ENCODE results near the gene NINJ2. TPM values are rescaled to one million over a fixed set of nuclear protein-coding genes. Genes with fewer than 3 reads are reported as not detected.
"Not testable (repeated sequence)": the region's sequence is repeated elsewhere in the genome, so short reads cannot be mapped to it uniquely, and the experiment has no call there.

Gene NINJ2, protein sequence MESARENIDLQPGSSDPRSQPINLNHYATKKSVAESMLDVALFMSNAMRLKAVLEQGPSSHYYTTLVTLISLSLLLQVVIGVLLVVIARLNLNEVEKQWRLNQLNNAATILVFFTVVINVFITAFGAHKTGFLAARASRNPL
- total RNA-seq (2014; rRNA removed; shearing (Covaris generic)): not detected in 2 replicates

GRCh38 chr12:663293-663871 lies at the start of gene NINJ2:
Gene NINJ2, minus strand, starts transcription at chr12:663445. Its CDS starts 85 bp downstream, at chr12:663360.
- Histone ChIP-seq H3K36me3 (no peaks in the 10 kb centered on the region), H3K4me1 (replicated peaks) (no peaks in the 10 kb centered on the region; the same call in 1 of the 2 replicates), H3K4me3 (no peak within 1 kb of the TSS), H3K27me3 (replicated peaks) (0 out of 2 replicates have a peak, but pooled peaks cover 3% of the 10 kb centered on the region), H3K27ac (no peak within 1 kb of the TSS), H3K9me3 (replicated peaks) (no peaks in the 10 kb centered on the region)
- DNase-seq (ENCODE audit: low read depth in 1 of 2, low spot score in 2 of 2): no peak

GRCh38 chr12:712172-712863 lies 49.1 kb upstream of the NINJ2 start:
- no peak overlapping the region for H3K27ac ChIP-seq
- H3K27me3 ChIP-seq (replicated peaks): no peaks in the 10 kb centered on the region
- no peaks in the 10 kb centered on the region for H3K36me3 ChIP-seq
- H3K4me1 ChIP-seq (replicated peaks): no peaks in the 10 kb centered on the region
- no peak overlapping the region for H3K4me3 ChIP-seq
- no peak for DNase-seq (ENCODE audit: low read depth in 1 of 2, low spot score in 2 of 2)
- H3K9me3 ChIP-seq (replicated peaks): no peaks in the 10 kb centered on the region

GRCh38 chr12:709455-710020 lies 46.3 kb upstream of the NINJ2 start:
- no peak for DNase-seq (ENCODE audit: low read depth in 1 of 2, low spot score in 2 of 2)
- Histone ChIP-seq H3K27me3 (replicated peaks) (peaks cover 2% of the 10 kb centered on the region; the same call in 1 of the 2 replicates), H3K4me1 (replicated peaks) (no peaks in the 10 kb centered on the region), H3K9me3 (replicated peaks) (no peaks in the 10 kb centered on the region), H3K36me3 (no peaks in the 10 kb centered on the region), H3K27ac (no peak overlapping the region), H3K4me3 (no peak overlapping the region)

DNA sequence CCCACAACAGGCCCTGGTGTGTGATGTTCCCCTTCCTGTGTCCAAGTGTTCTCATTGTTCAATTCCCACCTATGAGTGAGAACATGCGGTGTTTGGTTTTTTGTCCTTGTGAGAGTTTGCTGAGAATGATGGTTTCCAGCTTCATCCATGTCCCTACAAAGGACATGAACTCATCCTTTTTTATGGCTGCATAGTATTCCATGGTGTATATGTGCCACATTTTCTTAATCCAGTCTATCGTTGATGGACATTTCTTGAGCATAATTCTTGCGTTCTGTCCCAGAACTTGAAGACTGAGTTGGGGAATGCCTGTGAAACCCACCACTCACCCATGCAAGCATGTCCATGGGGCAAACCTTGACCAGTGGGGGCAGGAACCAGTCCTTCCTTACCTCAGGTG lies 44.8 kb upstream of the NINJ2 start:
- not testable (repeated sequence) for H3K27me3 ChIP-seq (replicated peaks); H3K4me3 ChIP-seq; H3K27ac ChIP-seq; H3K4me1 ChIP-seq (replicated peaks); H3K9me3 ChIP-seq (replicated peaks); H3K36me3 ChIP-seq; DNase-seq (ENCODE audit: low read depth in 1 of 2, low spot score in 2 of 2)

DNA sequence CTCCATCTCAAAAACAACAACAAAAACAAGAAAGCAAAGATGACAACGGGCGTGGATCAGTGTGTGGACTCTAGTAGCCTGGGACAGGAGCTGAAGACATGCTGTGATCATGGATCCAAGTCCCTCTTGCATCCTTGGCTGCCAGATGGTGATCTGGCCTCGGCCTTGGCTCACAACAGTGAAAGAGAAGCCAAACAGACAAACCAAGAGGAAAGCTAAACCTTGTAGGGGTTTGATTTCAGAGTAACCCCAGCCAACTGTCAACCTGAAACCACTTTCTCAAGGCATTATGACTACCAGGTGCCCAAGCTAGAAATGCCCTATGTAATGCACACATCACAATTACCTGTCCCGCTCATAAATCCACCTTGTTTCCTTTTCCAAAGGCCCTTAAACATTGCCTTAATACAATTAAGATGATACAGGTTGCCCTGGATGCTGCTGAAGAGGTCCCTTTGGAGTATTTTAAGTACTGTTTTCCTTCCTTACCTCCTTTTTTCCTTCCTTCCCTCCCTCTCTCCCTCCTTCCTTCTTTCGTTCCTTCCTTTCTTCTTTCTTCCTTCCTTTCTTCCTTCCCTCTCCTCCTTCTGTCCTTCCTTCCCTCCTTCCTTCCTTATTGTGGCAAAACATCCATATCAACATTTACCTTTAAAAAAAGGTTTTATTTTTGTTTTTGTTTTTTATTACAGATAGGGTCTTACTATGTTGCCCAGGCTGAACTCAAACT lies 41.4 kb upstream of the NINJ2 start:
- Histone ChIP-seq H3K27ac (no peak overlapping the region), H3K9me3 (replicated peaks) (no peaks in the 10 kb centered on the region), H3K4me3 (no peak overlapping the region), H3K27me3 (replicated peaks) (peaks cover 2% of the 10 kb centered on the region; the same call in 1 of the 2 replicates), H3K36me3 (no peaks in the 10 kb centered on the region), H3K4me1 (replicated peaks) (no peaks in the 10 kb centered on the region)
- DNase-seq (ENCODE audit: low read depth in 1 of 2, low spot score in 2 of 2): no peak

DNA sequence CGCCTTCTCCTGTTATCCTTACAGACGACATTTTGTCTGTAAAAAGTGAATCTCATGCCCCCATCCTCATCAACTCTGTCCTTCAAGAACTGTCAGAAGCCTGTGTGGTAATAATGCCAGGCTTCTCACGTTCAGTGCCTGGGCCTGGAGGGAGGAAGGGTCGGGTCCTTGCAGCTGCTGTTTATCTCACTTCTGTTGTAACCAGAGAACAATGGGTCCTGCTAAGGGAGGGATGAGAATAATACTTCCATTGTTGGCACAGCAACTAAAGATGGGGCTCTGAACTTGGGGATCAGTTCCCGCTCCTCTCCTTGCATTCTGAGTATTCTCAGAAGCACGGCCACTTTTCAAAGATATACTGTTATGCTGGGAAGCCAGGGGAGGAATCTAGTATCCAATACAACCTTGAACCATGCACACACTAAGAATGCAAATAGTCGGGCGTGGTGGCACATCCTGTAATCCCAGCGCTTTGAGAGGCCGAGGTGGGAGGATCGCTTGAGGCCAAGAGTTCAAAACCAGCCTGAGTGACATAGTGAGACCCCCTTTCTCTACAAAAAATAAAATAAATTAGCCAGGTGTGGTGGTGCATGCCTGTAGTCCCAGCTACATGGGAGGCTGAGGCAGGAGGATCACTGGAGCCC lies 38.8 kb upstream of the NINJ2 start:
- no peaks in the 10 kb centered on the region for H3K36me3 ChIP-seq
- H3K4me1 ChIP-seq (replicated peaks): no peaks in the 10 kb centered on the region
- H3K27ac ChIP-seq: no peak overlapping the region
- H3K4me3 ChIP-seq: no peak overlapping the region
- no peaks in the 10 kb centered on the region; the same call in 1 of the 2 replicates for H3K27me3 ChIP-seq (replicated peaks)
- peaks cover 10% of the 10 kb centered on the region for H3K9me3 ChIP-seq (replicated peaks)
- DNase-seq (ENCODE audit: low read depth in 1 of 2, low spot score in 2 of 2): no peak

DNA sequence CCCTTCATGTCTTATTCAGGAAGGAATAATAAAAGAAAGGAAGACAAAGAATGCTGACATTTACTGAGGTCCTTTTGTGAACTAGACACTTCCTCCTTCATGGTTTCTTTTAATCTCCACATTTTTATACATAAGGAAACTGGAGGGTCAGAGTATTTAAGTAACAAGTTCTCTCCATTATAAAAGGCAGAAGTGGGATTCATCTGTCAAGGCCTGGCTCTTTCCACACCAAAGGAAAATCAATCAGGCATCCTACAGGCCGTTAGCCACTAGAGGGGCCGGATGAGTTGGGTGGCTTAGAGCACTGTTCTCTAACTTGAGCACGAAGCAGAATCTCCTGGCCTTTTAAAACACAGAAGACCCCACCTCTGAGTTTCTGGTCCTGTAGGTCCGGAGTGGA lies 36.8 kb upstream of the NINJ2 start:
- H3K9me3 ChIP-seq (replicated peaks): peaks cover 10% of the 10 kb centered on the region
- DNase-seq (ENCODE audit: low read depth in 1 of 2, low spot score in 2 of 2): no peak
- no peak overlapping the region for H3K4me3 ChIP-seq
- no peaks in the 10 kb centered on the region for H3K36me3 ChIP-seq
- H3K4me1 ChIP-seq (replicated peaks): no peaks in the 10 kb centered on the region
- H3K27ac ChIP-seq: no peak overlapping the region
- no peaks in the 10 kb centered on the region for H3K27me3 ChIP-seq (replicated peaks)

DNA sequence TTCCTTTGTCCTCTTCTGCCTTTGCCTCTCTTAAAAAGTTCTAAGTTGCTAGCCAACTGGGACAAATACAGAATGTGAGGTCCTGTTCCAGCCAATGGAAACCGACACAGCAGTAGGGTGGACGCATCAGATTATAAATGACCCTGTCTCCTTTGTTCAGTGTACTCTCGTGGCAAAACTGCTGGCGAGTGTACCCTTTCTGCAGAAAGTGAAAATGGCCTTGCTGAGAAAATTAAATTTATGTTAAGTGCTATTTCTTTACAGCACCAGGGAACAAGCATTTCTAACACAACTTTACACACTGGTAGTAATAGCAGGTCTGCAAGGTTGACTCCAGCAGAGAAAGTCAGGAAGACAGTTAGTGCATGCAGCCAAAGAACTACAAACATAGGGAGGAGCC lies 35.0 kb upstream of the NINJ2 start:
- H3K4me3 ChIP-seq; H3K27ac ChIP-seq; H3K9me3 ChIP-seq (replicated peaks); H3K4me1 ChIP-seq (replicated peaks); H3K36me3 ChIP-seq; H3K27me3 ChIP-seq (replicated peaks); DNase-seq (ENCODE audit: low read depth in 1 of 2, low spot score in 2 of 2): not testable (repeated sequence)

- peaks cover 4% of the 10 kb centered on the region; the same call in 1 of the 2 replicates for H3K4me1 ChIP-seq (replicated peaks)
- no peaks in the 10 kb centered on the region for H3K36me3 ChIP-seq
- H3K27ac ChIP-seq: no peak overlapping the region
- no peak overlapping the region for H3K4me3 ChIP-seq
- no peaks in the 10 kb centered on the region for H3K27me3 ChIP-seq (replicated peaks)
- DNase-seq (ENCODE audit: low read depth in 1 of 2, low spot score in 2 of 2): no peak
- H3K9me3 ChIP-seq (replicated peaks): peaks cover 10% of the 10 kb centered on the region
Measured at GRCh38 chr12:697481-697880, 34.2 kb upstream of the NINJ2 start.

GRCh38 chr12:694734-695503 lies 31.7 kb upstream of the NINJ2 start:
- Histone ChIP-seq H3K4me1 (replicated peaks) (peaks cover 4% of the 10 kb centered on the region; the same call in 1 of the 2 replicates), H3K4me3 (no peak overlapping the region), H3K27ac (no peak overlapping the region), H3K9me3 (replicated peaks) (peaks cover 10% of the 10 kb centered on the region), H3K36me3 (no peaks in the 10 kb centered on the region), H3K27me3 (replicated peaks) (no peaks in the 10 kb centered on the region)
- no peak for DNase-seq (ENCODE audit: low read depth in 1 of 2, low spot score in 2 of 2)

DNA sequence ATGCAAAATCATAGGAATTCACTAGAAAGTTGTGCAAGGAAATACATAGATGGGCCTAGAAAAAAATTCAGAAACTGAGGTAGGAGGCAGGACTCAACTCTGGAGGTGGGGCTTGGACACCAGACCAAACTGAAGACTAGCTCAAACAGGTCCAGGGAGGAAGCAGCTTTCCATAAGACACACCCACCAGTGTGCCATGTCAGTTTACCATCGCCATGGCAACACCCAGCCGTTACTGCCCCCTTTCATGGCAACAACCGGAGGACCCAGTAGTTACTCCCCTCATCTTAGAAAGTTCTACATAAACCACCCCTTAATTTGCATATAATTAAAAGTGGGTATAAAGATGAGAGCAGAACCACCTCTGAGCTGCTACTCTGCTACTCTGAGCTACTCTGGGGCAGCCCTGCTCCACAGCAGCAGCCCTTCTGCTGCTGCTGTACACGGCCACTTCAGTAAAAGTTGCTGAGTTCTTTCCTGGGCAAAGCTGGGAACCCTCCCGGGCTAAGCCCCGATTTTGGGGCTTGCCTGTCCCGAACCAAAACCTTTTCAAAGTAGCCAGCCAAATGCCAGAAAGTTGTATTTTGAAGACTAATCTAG lies 30.8 kb upstream of the NINJ2 start:
- H3K9me3 ChIP-seq (replicated peaks): peaks cover 10% of the 10 kb centered on the region
- H3K36me3 ChIP-seq: no peaks in the 10 kb centered on the region
- DNase-seq (ENCODE audit: low read depth in 1 of 2, low spot score in 2 of 2): no peak
- H3K27me3 ChIP-seq (replicated peaks): no peaks in the 10 kb centered on the region
- no peak overlapping the region for H3K4me3 ChIP-seq
- no peak overlapping the region for H3K27ac ChIP-seq
- H3K4me1 ChIP-seq (replicated peaks): peaks cover 4% of the 10 kb centered on the region; the same call in 1 of the 2 replicates

DNA sequence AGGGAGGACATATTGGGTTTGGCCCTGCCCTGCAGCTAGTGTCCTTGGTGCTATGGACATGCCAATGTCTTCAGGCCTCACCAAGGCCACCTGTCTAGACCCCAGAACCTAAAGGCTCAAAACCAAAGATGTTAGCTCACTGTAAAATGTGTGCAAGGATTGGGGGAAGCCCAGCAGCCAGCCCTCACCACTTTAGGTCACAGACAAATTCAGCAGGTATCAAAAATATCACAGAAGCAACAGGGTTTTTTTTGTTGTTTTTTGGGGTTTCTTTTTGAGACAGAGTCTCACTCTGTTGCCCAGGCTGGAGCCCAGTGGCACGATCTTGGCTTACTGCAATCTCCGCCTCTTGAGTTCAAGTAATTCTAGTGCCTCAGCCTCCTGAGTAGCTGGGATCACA lies 29.0 kb upstream of the NINJ2 start:
- H3K36me3 ChIP-seq: no peaks in the 10 kb centered on the region
- H3K27ac ChIP-seq: no peak overlapping the region
- DNase-seq (ENCODE audit: low read depth in 1 of 2, low spot score in 2 of 2): no peak

More for the DNA sequence above, 29.0 kb upstream of the NINJ2 start:
- no peak overlapping the region for H3K4me3 ChIP-seq
- H3K9me3 ChIP-seq (replicated peaks): no peaks in the 10 kb centered on the region; the same call in 1 of the 2 replicates
- peaks cover 4% of the 10 kb centered on the region; the same call in 1 of the 2 replicates for H3K4me1 ChIP-seq (replicated peaks)
- H3K27me3 ChIP-seq (replicated peaks): no peaks in the 10 kb centered on the region

All from SJSA1 (cell line).